Muscle of arm (tissue), 12 donors: ENCODE measurements around the gene MTA2. TPM values are rescaled to one million over a fixed set of nuclear protein-coding genes. Genes with fewer than 3 reads are reported as not detected.
A peak's percentile ranks its signal among the peaks of the same experiment; 100 is the strongest.

ENCODE experiments used
- DNase-seq: peaks from one replicate; pipeline ENCODE4 v3.0.0-alpha.2; 2013
- polyA plus RNA-seq, 12 donors: library from polyadenylated mRNA; unstranded; fragments of 120-200 nt; gene quantifications; one replicate each; pipeline ENCODE4 v1.2.1, GENCODE V29; 2013; ENCODE audit not compliant: insufficient read length in 12 of 12

MTA2 gene
- polyA plus RNA-seq, 12 donors = 29.1 to 168 (median 45.1) TPM

DNA sequence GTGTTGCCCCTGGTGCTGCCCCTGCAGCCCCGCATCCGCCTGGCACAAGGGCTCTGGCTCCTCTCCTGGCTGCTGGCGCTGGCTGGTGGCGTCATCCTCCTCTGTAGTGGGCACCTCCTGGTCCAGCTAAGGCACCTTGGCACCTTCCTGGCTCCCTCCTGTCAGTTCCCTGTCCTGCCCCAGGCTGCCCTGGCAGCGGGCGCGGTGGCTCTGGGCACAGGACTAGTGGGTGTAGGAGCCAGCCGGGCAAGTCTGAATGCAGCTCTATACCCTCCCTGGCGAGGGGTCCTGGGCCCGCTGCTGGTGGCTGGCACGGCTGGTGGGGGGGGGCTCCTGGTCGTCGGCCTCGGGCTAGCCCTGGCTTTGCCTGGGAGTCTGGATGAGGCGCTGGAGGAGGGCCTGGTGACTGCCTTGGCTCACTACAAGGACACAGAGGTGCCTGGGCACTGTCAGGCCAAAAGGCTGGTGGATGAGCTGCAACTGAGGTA is 11.7 kb upstream of the MTA2 start:
- DNase-seq = no peak

- peak; percentile 87 for DNase-seq
Measured at GRCh38 chr11:62612366-62613290, 11.0 kb upstream of the MTA2 start, which contains the start of the genes EML3 and ROM1. EML3 (minus strand) TSS chr11:62612775; CDS start chr11:62612457, 318 bp downstream. ROM1 (plus strand) TSS chr11:62613257; CDS start chr11:62613282, 25 bp downstream.

DNA sequence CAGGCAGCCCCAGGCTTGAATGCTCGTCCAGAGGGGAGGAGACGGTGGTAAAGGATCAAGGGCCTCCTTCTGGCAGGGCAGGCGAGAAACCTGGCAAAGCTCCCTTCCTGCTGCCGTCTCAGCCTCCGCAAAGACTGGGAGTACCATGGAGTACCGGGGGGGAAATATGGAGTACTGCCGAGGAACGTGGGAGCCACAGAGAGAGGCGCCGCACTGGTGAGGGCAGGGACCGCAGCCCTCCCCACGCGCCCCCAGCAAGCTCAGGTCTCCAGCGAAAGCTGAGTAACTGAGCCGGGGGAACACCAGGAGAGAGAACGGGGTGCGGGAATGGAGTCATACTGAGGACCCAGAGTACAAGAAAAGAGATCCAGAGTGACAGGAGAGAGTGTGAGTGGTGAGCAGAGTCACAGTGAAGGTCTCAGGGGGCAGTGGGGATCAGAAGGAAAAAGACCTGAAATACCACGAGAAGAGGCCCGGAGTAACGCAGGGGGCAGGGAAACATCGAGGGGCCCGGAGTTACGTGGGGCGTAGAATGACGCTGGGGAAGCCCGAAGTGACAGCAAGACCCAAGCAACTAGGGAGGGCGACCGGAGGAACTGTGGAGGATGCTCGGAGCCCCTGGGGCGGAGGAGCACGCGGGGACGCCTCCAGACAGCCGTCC is 10.2 kb upstream of the MTA2 start:
- DNase-seq = peak; percentile 60

DNA sequence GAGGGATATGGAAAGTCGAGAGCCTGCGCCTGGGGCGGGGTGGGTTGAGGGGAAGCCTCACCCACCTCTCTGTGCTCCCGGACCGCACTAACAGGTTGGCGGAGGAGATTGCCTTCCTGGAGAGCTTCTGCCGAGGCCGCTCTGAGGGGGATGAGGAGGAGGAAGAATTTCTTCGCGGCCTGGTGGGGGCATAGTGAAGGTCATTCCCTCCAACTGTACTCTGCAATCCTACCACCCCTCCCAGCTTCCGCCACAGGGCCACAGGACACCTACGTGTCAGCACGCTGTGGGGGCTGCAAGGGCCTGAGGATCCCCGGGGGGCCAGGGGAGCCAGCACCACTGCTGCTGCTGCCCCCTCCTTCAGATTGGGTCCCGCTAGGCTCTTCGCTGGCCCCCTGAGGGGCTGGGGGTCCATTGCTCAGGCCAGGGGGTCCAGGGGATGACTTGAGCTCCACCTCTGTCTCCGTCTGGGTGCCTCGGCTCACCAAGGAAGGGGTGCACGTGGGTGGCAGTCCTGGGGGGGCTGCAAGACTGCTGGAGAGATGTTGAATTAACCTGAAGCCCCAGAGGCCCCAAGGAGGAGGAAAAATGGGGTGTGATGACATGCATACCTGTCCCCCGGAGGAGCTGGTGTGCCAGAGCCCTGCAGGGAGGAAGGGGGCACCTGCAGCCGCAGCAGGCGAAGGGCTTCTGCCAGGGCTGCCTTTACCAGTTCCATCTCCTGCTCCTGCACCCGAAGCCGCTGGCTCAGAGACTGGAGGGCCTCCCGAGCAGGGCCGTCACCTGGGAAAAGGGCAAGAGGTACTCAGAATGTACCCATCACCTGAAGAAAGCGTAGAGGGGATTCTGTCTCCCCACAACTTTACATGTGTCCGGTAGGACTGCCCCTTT is 9.4 kb upstream of the MTA2 start:
- no peak for DNase-seq

DNA sequence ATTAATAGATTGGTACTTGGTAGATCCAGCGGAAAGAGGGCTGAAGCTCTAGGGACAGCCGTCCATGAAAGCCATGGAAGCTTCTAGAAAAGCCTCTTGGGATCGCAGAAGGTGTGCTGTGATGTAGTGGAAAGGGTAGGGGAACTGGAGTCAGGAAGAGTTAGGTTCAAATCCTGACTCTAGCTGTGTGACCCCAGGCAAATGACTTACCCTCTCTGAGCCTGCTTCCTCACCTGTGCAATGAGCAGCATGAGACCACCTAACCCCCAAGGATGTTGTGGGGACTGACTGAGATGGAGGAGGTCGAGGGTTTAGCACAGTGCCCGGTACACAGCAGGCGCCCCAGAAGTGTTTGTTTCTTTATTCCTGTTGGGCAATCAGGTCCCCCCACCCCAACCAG is 8.7 kb upstream of the MTA2 start:
- DNase-seq = no peak

GRCh38 chr11:62608776-62609175 is 7.1 kb upstream of the MTA2 start:
- no peak for DNase-seq

GRCh38 chr11:62607714-62608113 is 6.0 kb upstream of the MTA2 start:
- no peak for DNase-seq

- no peak for DNase-seq
Measured at GRCh38 chr11:62605902-62606301, 4.2 kb upstream of the MTA2 start.

DNA sequence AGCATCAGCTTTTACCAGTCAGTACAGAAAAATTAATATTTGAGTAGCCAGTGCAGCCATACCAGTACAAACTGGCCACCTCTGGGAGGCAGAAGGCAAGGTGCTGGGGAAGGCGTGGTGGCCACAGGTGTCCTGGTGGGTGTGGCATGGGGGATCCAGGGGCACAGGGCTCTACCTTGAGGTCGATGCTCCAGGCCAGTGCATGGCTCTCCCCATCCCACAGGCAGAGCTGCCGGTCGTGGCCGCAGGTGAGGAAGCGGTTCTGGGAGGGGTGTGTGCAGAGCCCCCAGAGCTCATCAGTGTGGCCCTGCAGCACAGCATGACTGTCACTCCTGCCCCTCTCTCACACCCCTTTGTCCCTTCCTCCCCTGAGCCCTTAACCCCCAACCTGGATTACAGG is 3.8 kb upstream of the MTA2 start:
- no peak for DNase-seq

- no peak for DNase-seq
Measured at GRCh38 chr11:62604460-62605120, 2.9 kb upstream of the MTA2 start.

DNA sequence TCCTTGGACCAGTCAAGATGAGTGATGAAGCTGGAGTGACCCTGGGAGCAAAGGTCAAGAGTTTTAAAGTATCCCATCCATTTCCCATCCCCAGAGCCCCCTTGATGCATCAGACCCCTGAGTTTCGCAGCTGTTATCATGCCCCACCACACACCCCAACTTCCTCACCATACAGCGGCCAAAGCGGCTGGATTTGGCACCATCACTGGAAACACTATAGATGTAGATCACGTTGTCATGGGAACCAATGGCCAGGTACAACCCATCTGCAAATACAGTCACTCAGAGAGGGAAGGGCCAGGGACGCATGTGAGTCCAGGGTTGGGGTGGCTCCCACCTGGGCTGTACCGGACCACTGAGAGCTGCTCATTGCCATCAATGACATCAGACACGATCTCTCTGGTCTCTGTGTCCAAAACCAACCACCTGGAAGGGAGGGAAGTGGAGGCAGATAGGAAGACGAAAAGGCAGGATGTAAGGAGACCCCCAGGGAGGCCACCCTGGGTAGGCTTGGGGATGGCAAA is 2.2 kb upstream of the MTA2 start:
- no peak for DNase-seq

GRCh38 chr11:62603072-62603408 is 1.4 kb upstream of the MTA2 start:
- no peak for DNase-seq

- DNase-seq = peak; percentile 68
Measured at GRCh38 chr11:62602141-62603071, 741 bp upstream of the MTA2 start.

DNA sequence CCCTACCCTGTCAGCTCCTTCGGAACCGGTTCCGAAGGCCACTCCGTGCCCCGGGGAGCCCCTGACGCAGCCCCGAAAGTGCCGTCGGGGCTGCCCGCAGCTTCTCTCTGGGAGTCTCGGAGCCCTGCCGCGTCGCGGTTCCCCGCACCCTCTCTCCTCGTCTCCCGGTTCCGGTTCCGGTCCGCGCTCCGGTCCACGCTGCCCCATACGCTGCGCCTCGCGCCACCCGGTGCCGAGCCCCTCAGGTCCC is 618 bp downstream of the MTA2 start:
- DNase-seq = no peak

GRCh38 chr11:62600367-62601121 is 1.1 kb downstream of the MTA2 start:
- no peak for DNase-seq

GRCh38 chr11:62599901-62600300 is 1.8 kb downstream of the MTA2 start:
- no peak for DNase-seq

- peak; percentile 95 for DNase-seq
Measured at GRCh38 chr11:62599069-62599696, 2.5 kb downstream of the MTA2 start.

DNA sequence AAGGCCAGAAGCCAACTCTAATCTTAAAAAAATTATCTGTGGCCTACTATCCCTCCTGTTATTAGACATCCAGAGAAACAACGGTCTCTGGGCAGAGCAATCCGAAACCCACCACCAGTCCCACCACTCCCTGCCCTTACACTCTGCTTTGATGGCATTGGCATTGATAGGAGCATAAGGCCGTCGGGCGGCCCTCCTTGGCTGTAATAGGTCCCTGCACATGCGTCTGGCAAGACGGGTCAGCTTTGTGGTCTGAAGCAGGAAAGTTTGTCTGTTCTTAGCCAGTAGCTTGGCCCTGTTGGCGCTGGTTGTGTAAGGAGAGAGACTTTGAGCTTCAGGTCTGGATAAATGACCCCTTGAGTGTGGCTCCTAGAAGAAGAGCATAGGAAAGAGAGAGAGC is 6.5 kb downstream of the MTA2 start:
- no peak for DNase-seq

DNA sequence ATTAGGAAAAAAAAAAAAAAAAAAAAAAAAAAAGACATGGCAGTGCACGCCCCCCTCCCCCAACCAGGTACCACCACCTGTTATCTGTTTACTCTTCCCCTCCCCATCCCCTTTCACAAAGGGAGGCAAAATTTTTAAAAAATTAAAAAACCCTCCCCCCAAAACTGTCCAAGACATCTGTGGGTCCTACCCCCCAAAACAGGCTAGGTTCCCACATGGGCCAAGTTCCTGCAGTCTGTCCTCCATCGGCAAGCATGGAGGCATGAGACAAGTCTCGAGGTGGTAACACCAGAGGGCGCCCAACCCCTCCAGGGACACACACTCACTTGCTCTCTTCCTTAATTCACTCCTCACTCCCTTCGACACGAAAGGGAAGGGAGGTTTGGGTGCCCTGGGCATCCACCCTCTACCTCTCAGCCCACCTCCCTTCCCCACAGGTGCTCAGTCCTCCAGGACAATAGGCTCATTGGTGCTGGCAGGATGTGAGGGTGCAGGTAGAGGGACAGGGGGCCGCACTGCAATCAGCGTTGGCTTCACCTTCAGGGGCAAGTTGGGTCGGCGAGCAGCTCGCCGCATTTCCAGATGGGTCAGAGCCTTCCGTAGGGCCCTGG is 8.1 kb downstream of the MTA2 start:
- no peak for DNase-seq
